ENCODE measurements around the gene TM4SF18.
A peak's percentile ranks its signal among the peaks of the same experiment; 100 is the strongest.

The TM4SF18 gene

DNA sequence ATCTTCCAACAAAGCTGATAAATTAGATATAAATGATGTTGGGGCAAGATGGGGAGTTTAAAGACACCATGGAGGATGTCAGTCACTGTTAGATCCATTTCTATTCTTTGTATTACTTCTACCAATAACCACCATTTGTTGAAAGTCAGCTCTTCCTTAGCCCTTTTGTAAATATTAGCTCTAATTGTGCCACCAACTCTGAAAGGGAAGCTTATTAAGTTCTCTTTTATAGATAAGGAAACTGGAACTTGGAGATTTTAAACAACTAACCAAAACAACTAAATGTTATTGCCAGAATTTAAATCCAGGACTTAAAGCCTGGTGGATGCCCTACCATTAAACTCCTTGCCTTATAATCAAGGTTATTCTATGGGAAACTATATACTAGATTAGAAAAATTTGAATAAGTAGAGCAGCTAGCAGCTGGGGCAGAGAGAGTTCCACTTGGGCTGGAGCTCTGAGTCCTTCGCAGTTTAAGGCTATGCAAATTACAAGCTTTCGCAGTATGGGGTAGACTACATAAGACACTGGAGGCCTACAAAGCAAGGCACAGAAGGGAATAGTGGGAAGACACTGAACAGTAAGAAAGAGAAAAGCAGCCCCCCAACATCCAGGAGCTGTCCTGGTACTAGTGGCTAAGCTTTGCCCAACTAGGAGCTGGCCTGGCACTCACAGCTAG lies 52.6 kb downstream of the TM4SF18 start:
- no peak for DNase-seq

DNA sequence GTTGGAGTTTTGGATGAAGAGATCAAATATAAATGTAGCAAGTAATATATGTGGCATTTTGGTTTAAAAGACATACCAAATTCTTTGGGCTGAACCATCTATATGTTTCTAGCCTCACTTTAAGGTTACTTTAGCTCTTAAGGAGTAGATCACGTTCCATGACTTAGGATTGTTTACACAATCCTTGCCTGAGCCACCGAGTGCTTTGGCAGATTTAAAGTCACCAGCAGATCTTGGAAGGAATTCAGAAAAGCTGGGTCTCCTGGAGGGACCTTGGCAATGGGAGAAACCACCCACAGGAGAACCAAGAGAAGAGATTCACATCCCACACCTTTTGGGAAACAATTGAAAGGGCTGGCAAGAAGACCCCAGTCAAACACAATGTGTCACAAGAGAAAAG lies 54.5 kb downstream of the TM4SF18 start:
- DNase-seq = no peak

DNA sequence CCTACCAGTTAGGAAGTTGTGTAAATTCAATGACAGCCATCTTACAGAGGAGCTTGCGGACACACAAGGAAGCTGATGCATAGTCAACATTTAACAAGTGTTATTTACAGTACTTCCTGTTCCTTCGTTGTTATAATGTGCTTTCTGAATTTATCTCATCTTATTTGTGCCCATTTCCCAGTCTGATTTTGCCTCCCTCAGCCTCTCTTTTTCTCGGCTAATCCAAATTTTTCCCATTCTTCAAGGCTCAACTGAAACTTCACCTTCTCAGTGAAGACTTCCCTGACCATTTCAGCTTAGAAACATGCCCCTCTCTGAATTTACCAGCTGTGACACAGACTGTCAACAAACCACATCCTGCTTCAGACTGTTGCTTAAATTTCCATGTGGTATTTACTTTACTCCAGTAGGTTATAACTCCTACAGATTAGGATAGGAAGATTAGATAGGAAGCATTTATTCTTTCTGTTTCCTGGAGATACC lies 56.1 kb downstream of the TM4SF18 start:
- DNase-seq = peak; percentile 34

- no peak for DNase-seq
Observed at GRCh38 chr3:149276619-149277018, 56.8 kb downstream of the TM4SF18 start.

DNA sequence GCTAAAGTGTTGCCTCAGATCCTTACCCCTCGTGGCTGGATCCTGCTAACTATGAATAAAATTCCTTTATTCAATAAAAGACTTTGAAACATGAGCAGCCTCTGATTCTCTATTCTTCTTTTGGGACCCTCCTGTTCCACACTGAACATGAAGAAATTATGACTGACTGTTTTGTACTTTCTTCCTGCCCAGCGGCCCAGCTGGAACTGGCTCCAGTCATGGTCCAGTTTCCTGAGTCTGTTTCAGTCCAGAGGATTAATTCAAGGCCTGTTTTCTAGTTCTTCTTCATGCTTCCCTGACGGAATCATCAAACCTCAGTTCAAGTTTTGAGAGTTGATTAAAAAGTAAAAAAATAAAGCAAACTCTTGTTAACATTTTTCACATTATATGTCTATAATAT lies 59.2 kb downstream of the TM4SF18 start:
- no peak for DNase-seq

- DNase-seq = peak; percentile 78
Observed at GRCh38 chr3:149273096-149273751, 60.2 kb downstream of the TM4SF18 start.

- DNase-seq = no peak
Observed at GRCh38 chr3:149271669-149272068, 61.8 kb downstream of the TM4SF18 start.

- no peak for DNase-seq
Observed at GRCh38 chr3:149270180-149270579, 63.3 kb downstream of the TM4SF18 start.

GRCh38 chr3:149269687-149270086 lies 63.7 kb downstream of the TM4SF18 start:
- no peak for DNase-seq

All from activated CD4-positive, alpha-beta T cell treated with anti-CD3 and anti-CD28 coated beads, Interleukin-10, Interleukin-2, amounts not matched to agents 100 ng/mL and 50 ng/mL, durations not matched to agents 16 hours and 8 hours (primary cell).